Osteoblast (primary cell): Measurements from ENCODE around the gene GADD45A. TPM values are rescaled to one million over a fixed set of nuclear protein-coding genes. Genes with fewer than 3 reads are reported as not detected.
A peak's percentile ranks its signal among the peaks of the same experiment; 100 is the strongest.

Experiments
- DNase-seq: peaks from one replicate; pipeline ENCODE4 v3.0.0; 2011; ENCODE audit warnings: low spot score, mixed read lengths; ENCODE audit not compliant: insufficient read length; ENCODE audit errors: missing footprints
- H2AFZ ChIP-seq: 2 replicates; pipeline ENCODE4 v1.6.0; 2011; ENCODE audit warnings: mild to moderate bottlenecking, low read length
- H3K27ac ChIP-seq: 2 replicates; pipeline ENCODE4 v1.5.1; 2011; ENCODE audit warnings: mild to moderate bottlenecking, low read depth, low read length, moderate library complexity
- H3K27me3 ChIP-seq: 2 replicates; pipeline ENCODE4 v1.6.0; 2012; ENCODE audit warnings: mild to moderate bottlenecking, control low read depth, inconsistent platforms, low read length, moderate library complexity; ENCODE audit not compliant: insufficient read depth
- H3K36me3 ChIP-seq: 2 replicates; pipeline ENCODE4 v1.5.1; 2011; ENCODE audit warnings: mild to moderate bottlenecking, low read length, control low read depth, moderate library complexity; ENCODE audit not compliant: insufficient read depth
- H3K4me1 ChIP-seq: 2 replicates; pipeline ENCODE4 v1.5.1; 2011; ENCODE audit warnings: mild to moderate bottlenecking, low read length, control low read depth, moderate library complexity; ENCODE audit not compliant: insufficient read depth
- H3K4me2 ChIP-seq: 2 replicates; pipeline ENCODE4 v1.6.0; 2011; ENCODE audit warnings: mild to moderate bottlenecking, low read length; ENCODE audit not compliant: insufficient read depth
- H3K4me3 ChIP-seq: fragments of 200-600 bp; sonication (generic); 3 replicates; pipeline ENCODE4 v1.5.1; 2012; ENCODE audit warnings: mild to moderate bottlenecking, low read length, inconsistent platforms; ENCODE audit not compliant: insufficient read depth
- H3K79me2 ChIP-seq: 2 replicates; pipeline ENCODE4 v1.6.0; 2012; ENCODE audit warnings: mild to moderate bottlenecking, low read length, control low read depth, inconsistent platforms; ENCODE audit not compliant: insufficient read depth
- H3K9me3 ChIP-seq: 2 replicates; pipeline ENCODE4 v1.5.1; 2011; ENCODE audit warnings: low read depth, low read length, control low read depth
- H4K20me1 ChIP-seq: 2 replicates; pipeline ENCODE4 v1.6.0; 2012; ENCODE audit warnings: mild to moderate bottlenecking, low read length, control low read depth; ENCODE audit not compliant: insufficient read depth
- CTCF ChIP-seq: IDR thresholded peaks from 2 replicates; pipeline ENCODE4 v1.5.1; 2011; ENCODE audit warnings: mild to moderate bottlenecking, low read depth, low read length, moderate library complexity; ENCODE audit errors: extremely low read depth
- total RNA-seq: library from RNA; depleted of rRNA; stranded (reverse); fragments of >200 nt; gene quantifications from 2 replicates; pipeline ENCODE4 v1.2.3, GENCODE V29; 2012

The GADD45A gene
- total RNA-seq, 1 donor, result 48.9 TPM

GRCh38 chr1:67644566-67644965 lies 40.4 kb upstream of the GADD45A start:
- TF ChIP-seq CTCF, result no peak
- Histone ChIP-seq H4K20me1 (no peaks in the 10 kb centered on the region), H3K27me3 (no peaks in the 10 kb centered on the region)

GRCh38 chr1:67645495-67646144 lies 39.4 kb upstream of the GADD45A start:
- Histone ChIP-seq H3K36me3 (no peaks in the 10 kb centered on the region), H3K4me2 (no peak overlapping the region), H4K20me1 (no peaks in the 10 kb centered on the region), H3K4me1 (peaks cover 27% of the 10 kb centered on the region), H3K4me3 (no peak overlapping the region), H3K27ac (peak overlapping the region; percentile 20), H2AFZ (peak overlapping the region; percentile 29), H3K79me2 (no peaks in the 10 kb centered on the region), H3K27me3 (no peaks in the 10 kb centered on the region), H3K9me3 (no peaks in the 10 kb centered on the region)
- peak; percentile 22 for DNase-seq
- TF ChIP-seq CTCF, result no peak

More at GRCh38 chr1:67644566-67644965, 40.4 kb upstream of the GADD45A start:
- no peak for DNase-seq
- Histone ChIP-seq H3K4me1 (peaks cover 24% of the 10 kb centered on the region), H3K4me3 (no peak overlapping the region), H3K27ac (no peak overlapping the region), H3K36me3 (no peaks in the 10 kb centered on the region), H2AFZ (no peak overlapping the region), H3K9me3 (no peaks in the 10 kb centered on the region), H3K79me2 (no peaks in the 10 kb centered on the region), H3K4me2 (no peak overlapping the region)

- Histone ChIP-seq H3K79me2 (no peaks in the 10 kb centered on the region), H3K27me3 (no peaks in the 10 kb centered on the region), H3K4me1 (peaks cover 27% of the 10 kb centered on the region), H3K4me3 (no peak overlapping the region), H3K27ac (peak overlapping the region; percentile 20), H2AFZ (no peak overlapping the region), H3K36me3 (no peaks in the 10 kb centered on the region), H3K4me2 (no peak overlapping the region), H3K9me3 (no peaks in the 10 kb centered on the region), H4K20me1 (no peaks in the 10 kb centered on the region)
- no peak for DNase-seq
- TF ChIP-seq CTCF, result no peak
Measured at GRCh38 chr1:67646145-67647035, 38.6 kb upstream of the GADD45A start.
